GM12878 (cell line): ENCODE results near the gene LRRC39. TPM values are rescaled to one million over a fixed set of nuclear protein-coding genes. Genes with fewer than 3 reads are reported as not detected.

Source experiments
- ATAC-seq: fragments of 200-7000 bp; cut with Tn5 transposase; 3 replicates; pipeline ENCODE4 v1.9.1; 2020; ENCODE audit warnings: mild to moderate bottlenecking, moderate library complexity
- Bru-seq: library from RNA; stranded (reverse); fragments of 400-500 nt; gene quantifications from one replicate; lab custom pipeline; 2021; lab: Mats Ljungman, UMichigan
- BruChase-seq, 2 experiments: library from RNA; stranded (reverse); fragments of 400-500 nt; gene quantifications; one replicate each; lab custom pipeline; 2021; lab: Mats Ljungman, UMichigan
- BruUV-seq: library from RNA; stranded (reverse); fragments of 400-500 nt; replicated peaks from 2 replicates; lab custom pipeline; 2021; lab: Mats Ljungman, UMichigan
- CTCF ChIA-PET: fragments of 300-600 bp; sonication (Branson Sonifier 250); formaldehyde crosslinking; extraction: SDS; loops from one replicate; lab custom pipeline; 2021; ENCODE audit warnings: inconsistent platforms; lab: Yijun Ruan, JAX
- POLR2A ChIA-PET: fragments of 350-600 bp; formaldehyde crosslinking; extraction: SDS; loops from one replicate; lab custom pipeline; 2021; ENCODE audit warnings: inconsistent platforms; lab: Charles Lee
- RAD21 ChIA-PET: fragments of 300-600 bp; sonication (Branson Sonifier 250); formaldehyde crosslinking; loops from one replicate; lab custom pipeline; 2023; ENCODE audit warnings: antibody characterized with exemption; ENCODE audit not compliant: unreplicated experiment; lab: Charles Lee
- SMC1A ChIA-PET: fragments of 300-600 bp; sonication (Branson Sonifier 250); formaldehyde crosslinking; loops from one replicate; lab custom pipeline; 2023; ENCODE audit not compliant: unreplicated experiment, uncharacterized antibody; lab: Charles Lee
- DNase-seq: peaks from one replicate; pipeline ENCODE4 v3.0.0-alpha.2; 2011; ENCODE audit warnings: low read depth, low spot score
- FAIRE-seq: peaks from 3 replicates; lab custom pipeline; 2011; peaks lifted over from hg19 to GRCh38; lab: Jason Lieb, UNC
- H2AFZ ChIP-seq: 2 replicates; pipeline ENCODE4 v1.6.0; 2011; ENCODE audit warnings: low read depth, low read length, control low read depth; ENCODE audit not compliant: control insufficient read depth
- H3K27ac ChIP-seq: 2 replicates; pipeline ENCODE4 v1.5.1; 2011; ENCODE audit warnings: control low read depth; ENCODE audit not compliant: control insufficient read depth, insufficient read depth
- H3K27me3 ChIP-seq, 2 experiments: replicated peaks in 1 of 2; 2 replicates each; pipeline versions ENCODE4 v1.6.0 to v1.6.1; 2011; ENCODE audit warnings: low read length in 1 of 2; ENCODE audit not compliant: control insufficient read depth in 2 of 2, insufficient read depth in 2 of 2
- H3K36me3 ChIP-seq, 2 experiments: 2 replicates each; pipeline ENCODE4 v1.5.1; 2011; ENCODE audit warnings: low read length in 1 of 2; ENCODE audit not compliant: control insufficient read depth in 2 of 2, insufficient read depth in 2 of 2
- H3K4me1 ChIP-seq: 2 replicates; pipeline ENCODE4 v1.6.1; 2011; ENCODE audit warnings: mild to moderate bottlenecking, low read length, moderate library complexity, mixed read lengths; ENCODE audit not compliant: control insufficient read depth, insufficient read depth
- H3K4me2 ChIP-seq: 2 replicates; pipeline ENCODE4 v1.6.0; 2011; ENCODE audit warnings: control low read depth; ENCODE audit not compliant: control insufficient read depth, insufficient read depth
- H3K4me3 ChIP-seq: fragments of 200-600 bp; sonication (generic); 2 replicates; pipeline ENCODE4 v1.5.1; 2016
- H3K79me2 ChIP-seq: 2 replicates; pipeline ENCODE4 v1.6.0; 2011; ENCODE audit warnings: low read length; ENCODE audit not compliant: control insufficient read depth, insufficient read depth
- H3K9ac ChIP-seq: 2 replicates; pipeline ENCODE4 v1.8.0; 2011; ENCODE audit warnings: low read length, control low read depth, mixed read lengths; ENCODE audit not compliant: control insufficient read depth, insufficient read depth
- H3K9me3 ChIP-seq: replicated peaks from 3 replicates; pipeline ENCODE4 v1.5.1; 2011; ENCODE audit warnings: mild to moderate bottlenecking, low read length; ENCODE audit not compliant: control insufficient read depth, insufficient read depth
- H4K20me1 ChIP-seq: 2 replicates; pipeline ENCODE4 v1.6.0; 2011; ENCODE audit not compliant: control insufficient read depth, insufficient read depth
- BRCA1 ChIP-seq: IDR thresholded peaks from 2 replicates; pipeline ENCODE4 v1.6.1; 2011; ENCODE audit warnings: low read depth, low read length, improper control_type of control experiment
- DPF2 ChIP-seq: fragments of 450-650 bp; IDR thresholded peaks from 2 replicates; pipeline ENCODE4 v1.6.1; 2017; ENCODE audit warnings: mild to moderate bottlenecking
- MEF2A ChIP-seq: IDR thresholded peaks from 2 replicates; pipeline ENCODE4 v1.6.1; 2011; ENCODE audit warnings: low read depth, mild to moderate bottlenecking, low read length, moderate library complexity; ENCODE audit not compliant: insufficient read depth
- RCOR1 ChIP-seq: conservative IDR thresholded peaks from 2 replicates; pipeline ENCODE4 v1.6.1; 2012; ENCODE audit warnings: low read depth, low read length, improper control_type of control experiment
- WGBS: methylation state at CpG from one replicate; pipeline ENCODE4 v1.1.6; 2016; ENCODE audit warnings: low lambda C conversion rate; ENCODE audit not compliant: insufficient replicate concordance, insufficient coverage; ENCODE audit errors: missing lambda C conversion rate; 5-methylcytosine and 5-hydroxymethylcytosine counted together
- in situ Hi-C: fragments of 300-500 bp; cut with MboI; formaldehyde crosslinking; loops from 9 replicates; pipeline ENCODE4 v1.14.3; 2018; ENCODE audit warnings: mixed read lengths
- intact Hi-C: fragments of 100-400 bp; cut with micrococcal nuclease; formaldehyde crosslinking; loops from one replicate; pipeline ENCODE4 v1.14.2; 2022; ENCODE audit not compliant: unreplicated experiment
- long read RNA-seq, 2 experiments: library from polyadenylated mRNA; unstranded; transcript quantifications; one replicate each; pipeline ENCODE4 v2.0.0, GENCODE V29; 2019 to 2020
- polyA minus RNA-seq, 3 experiments: library from RNA; depleted of rRNA, polyadenylated mRNA; stranded (reverse); fragments of >200 nt; gene quantifications; 2 replicates each; pipeline ENCODE4 v1.2.3, GENCODE V29; 2011
- polyA plus RNA-seq, 11 experiments: library from polyadenylated mRNA; depleted of rRNA in 4 of 11; unstranded in 6 of 11; stranded (reverse) in 5 of 11; fragments of >200 nt; fragmentation: Nextera tagmentation in 4 of 11; fragmentation: Illumina TruSeq in 1 of 11; extraction: Ambion mirVana in 4 of 11; extraction: Trizol in 1 of 11; gene quantifications; 1 replicate in 1 of 11; 2 replicates in 10 of 11; pipeline versions ENCODE4 v1.2.1 to v1.2.3, GENCODE V29; 2011 to 2016; ENCODE audit warnings: inconsistent platforms in 2 of 11, missing spikeins in 2 of 11, low read depth in 1 of 11
- total RNA-seq, 4 experiments: library from RNA; depleted of rRNA in 3 of 4; stranded (reverse); fragments of >200 nt in 3 of 4; fragmentation: Illumina TruSeq in 1 of 4; extraction: Trizol in 1 of 4; gene quantifications; 2 replicates each; pipeline versions ENCODE4 v1.2.1 to v1.2.3, GENCODE V29; 2013 to 2021
- TF ChIP-seq, protein P1 (sequence below): fragments of 150-350 bp; IDR thresholded peaks from 2 replicates; pipeline ENCODE4 v1.6.1; 2014; ENCODE audit warnings: mild to moderate bottlenecking, low read depth, low read length

LRRC39 gene
- total RNA-seq (2013; cell fraction: nucleolus; rRNA removed), result 0.84 and 0.91 TPM in 2 replicates
- total RNA-seq (2014; rRNA removed), result 0.33 and 0.51 TPM in 2 replicates
- 0.76 and 0.88 TPM in 2 replicates for total RNA-seq (2014; rRNA removed; fragmentation: Illumina TruSeq; extraction: Trizol)
- total RNA-seq (2021), result 0.13 and 0.23 TPM in 2 replicates
- polyA plus RNA-seq (2011; ENCODE audit: low read depth), result 0.87 TPM
- 0.95 and 1.9 TPM in 2 replicates for polyA plus RNA-seq (2011; rRNA removed)
- polyA plus RNA-seq (2011; cell fraction: cytosol; rRNA removed), result 0.27 and 0.48 TPM in 2 replicates
- polyA plus RNA-seq (2011; cell fraction: nucleus; rRNA removed), result 1.9 and 2.6 TPM in 2 replicates
- polyA plus RNA-seq (2012), result 0.56 and 0.69 TPM in 2 replicates
- polyA plus RNA-seq (2014; fragmentation: Illumina TruSeq; extraction: Trizol), result 1.0 and 1.3 TPM in 2 replicates
- polyA plus RNA-seq (2014; fragmentation: Nextera tagmentation; extraction: Ambion mirVana), result under 1 TPM; 0.35 to 0.62 TPM
- polyA plus RNA-seq (2014; rRNA removed), result 1.1 TPM in 2 replicates
- polyA plus RNA-seq (2016; fragmentation: Nextera tagmentation; extraction: Ambion mirVana), result under 1 TPM; 0.39 to 0.50 TPM
- polyA minus RNA-seq (2011; rRNA and poly(A)+ RNA removed), result 0.21 and 0.29 TPM in 2 replicates
- not detected in 2 replicates for polyA minus RNA-seq (2011; cell fraction: cytosol; rRNA and poly(A)+ RNA removed)
- polyA minus RNA-seq (2011; cell fraction: nucleus; rRNA and poly(A)+ RNA removed), result 0.36 TPM in 1 of 2 replicates, not detected in the other
- percentile 39 among the genes with signal in this experiment for Bru-seq, nascent RNA
- BruChase-seq, experiment 1, labeled RNA remaining after a 6-hour chase, result percentile 55 among the genes with signal in this experiment
- percentile 55 among the genes with signal in this experiment for BruChase-seq, experiment 2, labeled RNA remaining after a 2-hour chase
- long read RNA-seq, experiment 1, result 0 reads
- long read RNA-seq, experiment 2, partial matches to known transcripts, result 0 of 2 reads
- long read RNA-seq, experiment 2, other reads (novel, unspliced or antisense), result 2 of 2 reads

DNA sequence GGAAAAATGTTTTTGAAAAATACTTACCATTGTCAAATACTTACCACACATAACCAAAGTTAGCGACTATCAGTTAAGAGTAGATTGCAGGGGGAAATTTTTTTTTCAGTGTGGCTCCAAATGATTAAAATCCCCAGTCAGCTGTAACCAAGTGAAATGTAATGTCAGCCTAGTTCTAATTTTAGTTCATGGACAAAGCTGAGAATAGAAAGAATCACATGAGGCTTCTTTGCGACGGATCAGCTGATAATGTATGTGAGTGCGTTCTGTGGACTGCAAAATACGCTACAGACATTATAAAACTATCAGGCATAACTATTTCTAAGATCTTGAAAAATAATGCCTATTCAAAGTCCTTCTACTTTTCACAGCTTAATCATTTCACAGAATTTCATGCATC lies at the start of gene LRRC39:
LRRC39 (minus strand) TSS at position 166 of the 400 bp plus-strand sequence. CDS start 9,740 bp downstream, outside the sequence.
- Histone ChIP-seq H3K27me3 (no peaks in the 10 kb centered on the region), H3K4me2 (no peak within 1 kb of the TSS), H2AFZ (no peak within 1 kb of the TSS), H3K27ac (no peak within 1 kb of the TSS), H3K4me1 (no peaks in the 10 kb centered on the region), H3K9me3 (no peaks in the 10 kb centered on the region), H3K4me3 (no peak within 1 kb of the TSS), H3K79me2 (no peaks in the 10 kb centered on the region), H3K36me3 (no peaks in the 10 kb centered on the region), H4K20me1 (no peaks in the 10 kb centered on the region), H3K9ac (no peak within 1 kb of the TSS)
- ChIA-PET SMC1A (no interaction called here), CTCF (interaction anchor here (1.3 kb wide), 1 partner anchor 281 kb away, joined by 3 read pairs; no protein-coding TSS in a partner anchor), POLR2A (no interaction called here), RAD21 (no interaction called here)
- 74% methylated on average over 5 of the region's 5 CpGs for WGBS
- no peak for ATAC-seq
- FAIRE-seq, result no peak
- BruUV-seq, result no TSS peak
- no peak for DNase-seq
- in situ Hi-C loops (no loop called here), intact Hi-C loops (no loop called here)
- TF ChIP-seq RCOR1 (no peak), BRCA1 (no peak), MEF2A (no peak), DPF2 (no peak)
- TF ChIP-seq, protein P1, sequence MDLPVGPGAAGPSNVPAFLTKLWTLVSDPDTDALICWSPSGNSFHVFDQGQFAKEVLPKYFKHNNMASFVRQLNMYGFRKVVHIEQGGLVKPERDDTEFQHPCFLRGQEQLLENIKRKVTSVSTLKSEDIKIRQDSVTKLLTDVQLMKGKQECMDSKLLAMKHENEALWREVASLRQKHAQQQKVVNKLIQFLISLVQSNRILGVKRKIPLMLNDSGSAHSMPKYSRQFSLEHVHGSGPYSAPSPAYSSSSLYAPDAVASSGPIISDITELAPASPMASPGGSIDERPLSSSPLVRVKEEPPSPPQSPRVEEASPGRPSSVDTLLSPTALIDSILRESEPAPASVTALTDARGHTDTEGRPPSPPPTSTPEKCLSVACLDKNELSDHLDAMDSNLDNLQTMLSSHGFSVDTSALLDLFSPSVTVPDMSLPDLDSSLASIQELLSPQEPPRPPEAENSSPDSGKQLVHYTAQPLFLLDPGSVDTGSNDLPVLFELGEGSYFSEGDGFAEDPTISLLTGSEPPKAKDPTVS, result no peak
